ENCODE data around the gene CIDEA.

DNA sequence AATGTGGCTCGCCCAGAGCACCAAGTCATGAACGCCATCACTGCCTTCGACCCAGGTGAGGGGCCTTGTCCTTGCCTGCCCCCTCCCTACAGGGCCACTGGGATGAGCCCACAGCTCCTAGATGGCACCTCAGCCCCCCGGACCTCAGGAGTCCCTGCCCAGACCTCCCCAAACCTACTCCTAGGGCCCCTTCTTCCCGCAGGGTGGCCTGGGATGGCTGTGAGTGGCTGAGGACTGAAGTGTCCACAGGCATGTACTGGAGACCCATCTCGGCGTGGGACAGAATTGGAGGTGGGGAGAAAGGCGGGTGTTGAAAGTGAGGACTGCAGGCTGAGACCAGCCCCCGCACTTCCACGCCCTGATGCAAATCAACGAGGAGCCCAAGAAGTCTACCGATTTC lies 51.0 kb downstream of the CIDEA start:
- TF ChIP-seq, protein P1, sequence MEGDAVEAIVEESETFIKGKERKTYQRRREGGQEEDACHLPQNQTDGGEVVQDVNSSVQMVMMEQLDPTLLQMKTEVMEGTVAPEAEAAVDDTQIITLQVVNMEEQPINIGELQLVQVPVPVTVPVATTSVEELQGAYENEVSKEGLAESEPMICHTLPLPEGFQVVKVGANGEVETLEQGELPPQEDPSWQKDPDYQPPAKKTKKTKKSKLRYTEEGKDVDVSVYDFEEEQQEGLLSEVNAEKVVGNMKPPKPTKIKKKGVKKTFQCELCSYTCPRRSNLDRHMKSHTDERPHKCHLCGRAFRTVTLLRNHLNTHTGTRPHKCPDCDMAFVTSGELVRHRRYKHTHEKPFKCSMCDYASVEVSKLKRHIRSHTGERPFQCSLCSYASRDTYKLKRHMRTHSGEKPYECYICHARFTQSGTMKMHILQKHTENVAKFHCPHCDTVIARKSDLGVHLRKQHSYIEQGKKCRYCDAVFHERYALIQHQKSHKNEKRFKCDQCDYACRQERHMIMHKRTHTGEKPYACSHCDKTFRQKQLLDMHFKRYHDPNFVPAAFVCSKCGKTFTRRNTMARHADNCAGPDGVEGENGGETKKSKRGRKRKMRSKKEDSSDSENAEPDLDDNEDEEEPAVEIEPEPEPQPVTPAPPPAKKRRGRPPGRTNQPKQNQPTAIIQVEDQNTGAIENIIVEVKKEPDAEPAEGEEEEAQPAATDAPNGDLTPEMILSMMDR (IDR thresholded peaks at IDR 0.05): no peak
- no peak for TF ChIP-seq POLR2A (IDR thresholded peaks at IDR 0.05)

Data from esophagus squamous epithelium (tissue), 4 donors.